Ectodermal cell (in vitro differentiated cells): ENCODE data around the gene PADI4. TPM values are rescaled to one million over a fixed set of nuclear protein-coding genes. Genes with fewer than 3 reads are reported as not detected.

Experiments used
- H3K27ac ChIP-seq: 2 replicates; pipeline ENCODE4 v1.7.0; 2013; ENCODE audit warnings: mild to moderate bottlenecking, low read depth, low read length; ENCODE audit not compliant: insufficient read depth, poor library complexity, severe bottlenecking
- H3K27me3 ChIP-seq: 2 replicates; pipeline ENCODE4 v1.7.0; 2013; ENCODE audit warnings: mild to moderate bottlenecking, low read length; ENCODE audit not compliant: insufficient read depth, control insufficient read depth, poor library complexity, severe bottlenecking
- H3K36me3 ChIP-seq: one replicate; pipeline ENCODE4 v1.7.0; 2013; ENCODE audit warnings: low read length; ENCODE audit not compliant: control insufficient read depth, insufficient read depth
- H3K4me1 ChIP-seq: one replicate; pipeline ENCODE4 v1.7.0; 2013; ENCODE audit warnings: low read length; ENCODE audit not compliant: control insufficient read depth, insufficient read depth
- H3K4me3 ChIP-seq: 2 replicates; pipeline ENCODE4 v1.7.0; 2013; ENCODE audit warnings: low read depth, low read length, control low read depth; ENCODE audit not compliant: insufficient read depth
- H3K9me3 ChIP-seq: 2 replicates; pipeline ENCODE4 v1.7.0; 2013; ENCODE audit warnings: mild to moderate bottlenecking, low read length, moderate library complexity; ENCODE audit not compliant: control insufficient read depth
- WGBS, 2 experiments: methylation state at CpG; one replicate each; pipeline ENCODE4 v1.1.7; 2013; ENCODE audit warnings: missing lambda C conversion rate in 2 of 2; 5-methylcytosine and 5-hydroxymethylcytosine counted together
- polyA plus RNA-seq, 4 experiments: library from polyadenylated mRNA; stranded (reverse); fragments of 50-300 nt; gene quantifications; one replicate each; pipeline ENCODE4 v1.2.3, GENCODE V29; 2013

Gene PADI4
- not detected for polyA plus RNA-seq (2013, experiment 1 of 4)
- polyA plus RNA-seq (2013, experiment 2 of 4), result not detected
- not detected for polyA plus RNA-seq (2013, experiment 3 of 4)
- polyA plus RNA-seq (2013, experiment 4 of 4), result not detected

- Histone ChIP-seq H3K36me3 (no peaks in the 10 kb centered on the region), H3K27ac (no peak within 1 kb of the TSS), H3K27me3 (no peaks in the 10 kb centered on the region), H3K4me3 (no peak within 1 kb of the TSS), H3K9me3 (no peaks in the 10 kb centered on the region), H3K4me1 (no peaks in the 10 kb centered on the region)
- 71 to 76% methylated on average over 8 of the region's 8 CpGs for WGBS, 2 experiments
Observed at GRCh38 chr1:17307946-17308345, at the start of gene PADI4. TSS of gene PADI4 (plus strand) at chr1:17308197. CDS start at chr1:17308223, 26 bp downstream.

GRCh38 chr1:17258758-17259130 is 49.3 kb upstream of the PADI4 start:
- Histone ChIP-seq H3K27me3 (no peaks in the 10 kb centered on the region), H3K9me3 (no peaks in the 10 kb centered on the region), H3K4me3 (no peak overlapping the region), H3K27ac (no peak overlapping the region), H3K36me3 (no peaks in the 10 kb centered on the region), H3K4me1 (no peaks in the 10 kb centered on the region)
- WGBS, 2 experiments, result 88 to 95% methylated on average over 6 of the region's 6 CpGs

GRCh38 chr1:17259233-17259873 is 48.6 kb upstream of the PADI4 start:
- H3K4me3 ChIP-seq, result no peak overlapping the region
- H3K4me1 ChIP-seq, result no peaks in the 10 kb centered on the region
- no peaks in the 10 kb centered on the region for H3K9me3 ChIP-seq
- H3K27ac ChIP-seq, result no peak overlapping the region
- 87 to 90% methylated on average over 24 of the region's 24 CpGs for WGBS, 2 experiments
- no peaks in the 10 kb centered on the region for H3K27me3 ChIP-seq
- no peaks in the 10 kb centered on the region for H3K36me3 ChIP-seq

DNA sequence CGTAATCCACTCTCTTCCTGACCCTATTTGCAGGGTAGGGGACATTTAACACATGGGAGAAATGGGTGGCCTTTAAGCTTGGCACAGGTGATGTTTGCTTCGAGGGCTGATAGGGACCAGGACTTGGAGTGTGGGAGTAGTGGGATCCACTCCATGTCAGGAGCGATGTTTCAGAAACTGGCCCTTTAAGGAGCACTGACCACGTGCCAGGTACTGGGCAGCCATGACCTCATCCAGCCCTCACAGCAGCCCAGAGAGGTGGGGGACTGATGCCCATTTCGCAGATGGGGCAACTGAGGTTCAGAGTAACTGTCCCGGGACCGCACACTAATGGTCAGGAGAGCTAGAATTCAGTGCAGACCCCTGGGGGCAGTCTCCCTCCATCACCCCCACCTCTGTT is 47.7 kb upstream of the PADI4 start:
- 90% methylated on average over 7 of the region's 7 CpGs for whole genome bisulfite sequencing, 2 experiments
- H3K36me3 ChIP-seq, result no peaks in the 10 kb centered on the region
- H3K4me3 ChIP-seq, result no peak overlapping the region
- no peaks in the 10 kb centered on the region for H3K27me3 ChIP-seq
- no peaks in the 10 kb centered on the region for H3K4me1 ChIP-seq
- H3K27ac ChIP-seq, result no peak overlapping the region
- no peaks in the 10 kb centered on the region for H3K9me3 ChIP-seq

DNA sequence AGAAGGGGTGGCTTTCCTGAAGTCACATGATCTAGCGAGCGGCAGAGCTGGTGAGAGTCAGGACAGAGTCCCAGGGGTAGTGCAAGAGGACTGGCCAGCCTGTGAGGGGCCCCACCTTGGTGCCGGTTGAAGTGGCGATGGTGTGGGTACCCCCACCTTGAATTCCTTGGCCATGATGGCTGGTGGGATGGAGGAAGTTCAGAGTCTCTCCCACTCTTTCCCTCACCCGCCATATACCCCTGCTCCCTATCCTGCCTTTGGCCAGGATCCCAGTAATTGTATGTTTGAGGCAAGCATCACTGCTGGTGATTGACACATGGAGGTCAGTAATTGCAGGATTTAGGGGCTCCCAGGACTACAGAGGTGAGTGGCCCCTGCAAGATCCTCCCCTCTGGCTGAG is 47.3 kb upstream of the PADI4 start:
- H3K4me1 ChIP-seq, result no peaks in the 10 kb centered on the region
- H3K4me3 ChIP-seq, result no peak overlapping the region
- 94 to 97% methylated on average over 4 to 5 of the region's 5 CpGs for WGBS, 2 experiments
- no peak overlapping the region for H3K27ac ChIP-seq
- H3K9me3 ChIP-seq, result no peaks in the 10 kb centered on the region
- H3K27me3 ChIP-seq, result no peaks in the 10 kb centered on the region
- no peaks in the 10 kb centered on the region for H3K36me3 ChIP-seq

GRCh38 chr1:17263936-17264335 is 44.1 kb upstream of the PADI4 start:
- no peaks in the 10 kb centered on the region for H3K9me3 ChIP-seq

DNA sequence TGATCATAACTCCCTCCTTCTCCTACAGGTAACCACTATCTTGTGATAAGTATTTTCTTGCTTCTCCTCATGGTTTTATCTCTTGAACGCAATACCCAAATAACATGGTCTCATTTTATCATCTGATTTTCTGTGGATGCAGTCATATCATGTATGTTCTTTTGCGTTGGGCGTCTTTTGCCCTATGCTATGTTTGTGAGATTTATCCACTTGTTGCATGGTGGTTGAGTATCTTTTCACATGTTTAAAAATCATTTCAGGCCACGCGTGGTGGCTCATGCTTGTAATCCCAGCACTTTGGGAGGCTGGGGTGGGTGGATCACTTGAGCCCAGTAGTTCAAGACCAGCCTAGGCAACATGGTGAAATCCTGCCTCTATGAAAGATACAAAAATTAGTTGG is 43.5 kb upstream of the PADI4 start:
- Histone ChIP-seq H3K4me3 (no peak overlapping the region), H3K27me3 (no peaks in the 10 kb centered on the region), H3K9me3 (no peaks in the 10 kb centered on the region), H3K4me1 (no peaks in the 10 kb centered on the region), H3K36me3 (no peaks in the 10 kb centered on the region), H3K27ac (no peak overlapping the region)
- WGBS, 2 experiments, result 85 to 87% methylated on average over 4 to 5 of the region's 5 CpGs

More at GRCh38 chr1:17263936-17264335, 44.1 kb upstream of the PADI4 start:
- no peak overlapping the region for H3K4me3 ChIP-seq
- H3K4me1 ChIP-seq, result no peaks in the 10 kb centered on the region
- H3K27ac ChIP-seq, result no peak overlapping the region
- H3K27me3 ChIP-seq, result no peaks in the 10 kb centered on the region
- no peaks in the 10 kb centered on the region for H3K36me3 ChIP-seq

- Histone ChIP-seq H3K36me3 (no peaks in the 10 kb centered on the region), H3K4me3 (no peak overlapping the region), H3K27ac (no peak overlapping the region), H3K27me3 (no peaks in the 10 kb centered on the region), H3K4me1 (no peaks in the 10 kb centered on the region), H3K9me3 (no peaks in the 10 kb centered on the region)
- 83 to 91% methylated on average over 2 of the region's 2 CpGs for WGBS, 2 experiments
Observed at GRCh38 chr1:17265162-17265561, 42.8 kb upstream of the PADI4 start.

GRCh38 chr1:17265950-17266349 is 42.0 kb upstream of the PADI4 start:
- Histone ChIP-seq H3K9me3 (no peaks in the 10 kb centered on the region), H3K36me3 (no peaks in the 10 kb centered on the region), H3K27me3 (no peaks in the 10 kb centered on the region), H3K4me1 (no peaks in the 10 kb centered on the region), H3K4me3 (no peak overlapping the region), H3K27ac (no peak overlapping the region)
- WGBS, 2 experiments, result 89 to 92% methylated on average over 4 of the region's 4 CpGs

GRCh38 chr1:17270891-17271765 is 36.9 kb upstream of the PADI4 start:
- Histone ChIP-seq H3K27me3 (no peaks in the 10 kb centered on the region), H3K4me1 (no peaks in the 10 kb centered on the region)

More at GRCh38 chr1:17270891-17271765, 36.9 kb upstream of the PADI4 start:
- 93% methylated on average over 23 of the region's 23 CpGs for WGBS, 2 experiments
- no peaks in the 10 kb centered on the region for H3K9me3 ChIP-seq
- no peak overlapping the region for H3K27ac ChIP-seq
- H3K36me3 ChIP-seq, result no peaks in the 10 kb centered on the region
- H3K4me3 ChIP-seq, result no peak overlapping the region
